HG03066 (cell line): ENCODE data around the gene TNNT1.
"Not testable (repeated sequence)": the region's sequence is repeated elsewhere in the genome, so short reads cannot be mapped to it uniquely, and the experiment has no call there.

Source experiments
- ATAC-seq: cut with Tn5 transposase; IDR thresholded peaks from one replicate; pipeline ENCODE4 v1.9.1; 2021; ENCODE audit warnings: low read depth; ENCODE audit not compliant: unreplicated experiment

The TNNT1 gene

GRCh38 chr19:55149078-55150003 lies at the start of gene TNNT1:
TSS of gene TNNT1 (minus strand) at chr19:55149206. CDS start at chr19:55147157, 2,049 bp downstream.
- no peak for ATAC-seq

GRCh38 chr19:55198651-55199050 lies 49.6 kb upstream of the TNNT1 start:
- ATAC-seq = no peak

GRCh38 chr19:55197528-55197927 lies 48.5 kb upstream of the TNNT1 start:
- ATAC-seq = no peak

- no peak for ATAC-seq
Observed at GRCh38 chr19:55196803-55197202, 47.8 kb upstream of the TNNT1 start.

- no peak for ATAC-seq
Observed at GRCh38 chr19:55193481-55193880, 44.5 kb upstream of the TNNT1 start.

GRCh38 chr19:55189403-55189835 lies 40.4 kb upstream of the TNNT1 start:
- ATAC-seq = no peak

- no peak for ATAC-seq
Observed at GRCh38 chr19:55188625-55189024, 39.6 kb upstream of the TNNT1 start.

GRCh38 chr19:55186080-55186479 lies 37.1 kb upstream of the TNNT1 start:
- no peak for ATAC-seq

- no peak for ATAC-seq
Observed at GRCh38 chr19:55181740-55182139, 32.7 kb upstream of the TNNT1 start.

- peak; percentile 14 for ATAC-seq
Observed at GRCh38 chr19:55179606-55180484, 30.8 kb upstream of the TNNT1 start, which contains the start of gene SYT5. TSS of gene SYT5 (minus strand) at chr19:55180289. CDS start at chr19:55179041, 1,248 bp downstream.

- ATAC-seq = peak; percentile 78
Observed at GRCh38 chr19:55178781-55179599, 30.0 kb upstream of the TNNT1 start.

GRCh38 chr19:55176076-55176475 lies 27.1 kb upstream of the TNNT1 start:
- no peak for ATAC-seq

- ATAC-seq = no peak
Observed at GRCh38 chr19:55175117-55175867, 26.3 kb upstream of the TNNT1 start.

GRCh38 chr19:55174425-55175116 lies 25.6 kb upstream of the TNNT1 start:
- ATAC-seq = no peak

GRCh38 chr19:55173714-55174409 lies 24.9 kb upstream of the TNNT1 start:
- no peak for ATAC-seq

- ATAC-seq = no peak
Observed at GRCh38 chr19:55173186-55173713, 24.2 kb upstream of the TNNT1 start.

- ATAC-seq = no peak
Observed at GRCh38 chr19:55172741-55173140, 23.7 kb upstream of the TNNT1 start.

- ATAC-seq = not testable (repeated sequence)
Observed at GRCh38 chr19:55172318-55172717, 23.3 kb upstream of the TNNT1 start.
